ENCODE measurements around the gene SIDT2. TPM values are rescaled to one million over a fixed set of nuclear protein-coding genes. Genes with fewer than 3 reads are reported as not detected.

SIDT2 gene
- total RNA-seq, 1 experiment from 2014 or later = 47.6 TPM

GRCh38 chr11:117221775-117222517 is 43.4 kb downstream of the SIDT2 start:
- Histone ChIP-seq H3K27me3 (ENCODE audit: control insufficient read depth, insufficient read depth, low read length) (no peaks in the 10 kb centered on the region), H3K4me3 (ENCODE audit: low read depth in 2 of 2, low read length in 2 of 2) (no peak overlapping the region), H3K36me3 (ENCODE audit: control insufficient read depth, insufficient read depth, low read length) (0 out of 2 replicates have a peak, but pooled peaks cover 2% of the 10 kb centered on the region), H3K27ac (ENCODE audit: low read length) (no peak overlapping the region), H3K9me3 (ENCODE audit: control insufficient read depth, insufficient read depth, low read depth, low read length) (no peaks in the 10 kb centered on the region), H3K4me1 (ENCODE audit: control insufficient read depth, insufficient read depth, low read length) (no peaks in the 10 kb centered on the region)
- ChIA-PET CTCF (interaction anchor here (0.6 kb wide), 2 partner anchors 72 to 78 kb away, joined by 3 to 7 read pairs; no protein-coding TSS in a partner anchor), POLR2A (no interaction called here)
- in situ Hi-C loops (cut with HindIII; ENCODE audit: low pct_unique_long_range_greater_than_20kb, low sequenced_read_pairs) = no loop called here
- BruUV-seq (replicated peaks) = no TSS peak
- TF ChIP-seq REST (IDR thresholded peaks at IDR 0.05; ENCODE audit: insufficient read depth in 1 of 2, low read depth in 2 of 2, low read length in 1 of 2) = no peak
- TF ChIP-seq TCF7L2 (IDR thresholded peaks at IDR 0.05; ENCODE audit: low read depth, low read length) = no peak
- no peak for TF ChIP-seq SIN3A (IDR thresholded peaks at IDR 0.05; ENCODE audit: borderline replicate concordance, insufficient read depth, low read depth, low read length)
- no peak for TF ChIP-seq CTCF (IDR thresholded peaks at IDR 0.05)
- no peak for TF ChIP-seq POLR2AphosphoS5 (IDR thresholded peaks at IDR 0.05; ENCODE audit: low read depth, low read length)
- intact Hi-C loops (cut with micrococcal nuclease; ENCODE audit: unreplicated experiment) = loop anchor here (10.0 kb wide), 2 partner anchors 47 to 337 kb away; partner anchors contain the start of gene SIDT2
- ATAC-seq (no peak), DNase-seq (ENCODE audit: low read depth, low spot score) (no peak)

GRCh38 chr11:117222991-117223740 is 44.6 kb downstream of the SIDT2 start:
- Histone ChIP-seq H3K27me3 (ENCODE audit: control insufficient read depth, insufficient read depth, low read length) (no peaks in the 10 kb centered on the region), H3K36me3 (ENCODE audit: control insufficient read depth, insufficient read depth, low read length) (peaks cover 2% of the 10 kb centered on the region; the same call in 1 of the 2 replicates), H3K4me1 (ENCODE audit: control insufficient read depth, insufficient read depth, low read length) (no peaks in the 10 kb centered on the region), H3K27ac (ENCODE audit: low read length) (no peak overlapping the region), H3K9me3 (ENCODE audit: control insufficient read depth, insufficient read depth, low read depth, low read length) (no peaks in the 10 kb centered on the region), H3K4me3 (ENCODE audit: low read depth in 2 of 2, low read length in 2 of 2) (no peak overlapping the region)
- no peak for ATAC-seq
- ChIA-PET POLR2A (no interaction called here), CTCF (no interaction called here)
- intact Hi-C loops (cut with micrococcal nuclease; ENCODE audit: unreplicated experiment) (loop anchor here (10.0 kb wide), 2 partner anchors 48 to 338 kb away; partner anchors contain the start of gene SIDT2), in situ Hi-C loops (cut with HindIII; ENCODE audit: low pct_unique_long_range_greater_than_20kb, low sequenced_read_pairs) (no loop called here)
- BruUV-seq (replicated peaks) = no TSS peak
- TF ChIP-seq TCF7L2 (IDR thresholded peaks at IDR 0.05; ENCODE audit: low read depth, low read length) (no peak), SIN3A (IDR thresholded peaks at IDR 0.05; ENCODE audit: borderline replicate concordance, insufficient read depth, low read depth, low read length) (no peak), CTCF (IDR thresholded peaks at IDR 0.05) (no peak), REST (IDR thresholded peaks at IDR 0.05; ENCODE audit: insufficient read depth in 1 of 2, low read depth in 2 of 2, low read length in 1 of 2) (no peak), POLR2AphosphoS5 (IDR thresholded peaks at IDR 0.05; ENCODE audit: low read depth, low read length) (no peak)
- DNase-seq (ENCODE audit: low read depth, low spot score) = no peak

Measured in Panc1 (cell line).